ENCODE data around the gene DMRT1.

Gene DMRT1

GRCh38 chr9:922171-922570 is 80.7 kb downstream of the DMRT1 start:
- ATAC-seq, result no peak
- TF ChIP-seq ISL1 (CRISPR knock-in tag; IDR thresholded peaks at IDR 0.05) (no peak), PPARA (CRISPR knock-in tag; IDR thresholded peaks at IDR 0.05; ENCODE audit: borderline replicate concordance) (no peak), TOX (CRISPR knock-in tag; IDR thresholded peaks at IDR 0.05; ENCODE audit: borderline replicate concordance) (no peak), CSDC2 (CRISPR knock-in tag; IDR thresholded peaks at IDR 0.05) (no peak), ZNF565 (CRISPR knock-in tag; conservative IDR thresholded peaks at IDR 0.05; ENCODE audit: low read depth) (no peak), TSHZ2 (CRISPR knock-in tag; IDR thresholded peaks at IDR 0.05) (no peak), RARB (CRISPR knock-in tag; IDR thresholded peaks at IDR 0.05) (no peak)

- no peak for ATAC-seq
- TF ChIP-seq ISL1 (CRISPR knock-in tag; IDR thresholded peaks at IDR 0.05), result no peak
- no peak for TF ChIP-seq POU6F1 (CRISPR knock-in tag; IDR thresholded peaks at IDR 0.05; ENCODE audit: borderline replicate concordance, low read depth)
- TF ChIP-seq OSR1 (CRISPR knock-in tag; IDR thresholded peaks at IDR 0.05), result no peak
- no peak for TF ChIP-seq TCF4 (CRISPR knock-in tag; IDR thresholded peaks at IDR 0.05; ENCODE audit: borderline replicate concordance)
- no peak for TF ChIP-seq ZNF8 (CRISPR knock-in tag; IDR thresholded peaks at IDR 0.05)
- TF ChIP-seq ZNF70 (CRISPR knock-in tag; IDR thresholded peaks at IDR 0.05), result no peak
- no peak for TF ChIP-seq CSDC2 (CRISPR knock-in tag; IDR thresholded peaks at IDR 0.05)
- no peak for TF ChIP-seq ZNF565 (CRISPR knock-in tag; conservative IDR thresholded peaks at IDR 0.05; ENCODE audit: low read depth)
- TF ChIP-seq BACH2 (CRISPR knock-in tag; IDR thresholded peaks at IDR 0.05; ENCODE audit: borderline replicate concordance), result no peak
- TF ChIP-seq GLIS3 (CRISPR knock-in tag; IDR thresholded peaks at IDR 0.05), result no peak
These were observed 81.2 kb downstream of the DMRT1 start for GRCh38 chr9:922731-923130.

- ATAC-seq, result no peak
- TF ChIP-seq RARB (CRISPR knock-in tag; IDR thresholded peaks at IDR 0.05) (no peak), PATZ1 (CRISPR knock-in tag; IDR thresholded peaks at IDR 0.05; ENCODE audit: borderline replicate concordance) (no peak), CSRNP3 (CRISPR knock-in tag; IDR thresholded peaks at IDR 0.05) (no peak), CSDC2 (CRISPR knock-in tag; IDR thresholded peaks at IDR 0.05) (no peak), TOX (CRISPR knock-in tag; IDR thresholded peaks at IDR 0.05; ENCODE audit: borderline replicate concordance) (no peak), PPARA (CRISPR knock-in tag; IDR thresholded peaks at IDR 0.05; ENCODE audit: borderline replicate concordance) (no peak), ESRRG (CRISPR knock-in tag; IDR thresholded peaks at IDR 0.05) (no peak), TSHZ2 (CRISPR knock-in tag; IDR thresholded peaks at IDR 0.05) (no peak), ZNF70 (CRISPR knock-in tag; IDR thresholded peaks at IDR 0.05) (no peak), BACH2 (CRISPR knock-in tag; IDR thresholded peaks at IDR 0.05; ENCODE audit: borderline replicate concordance) (no peak), CREB5 (CRISPR knock-in tag; IDR thresholded peaks at IDR 0.05; ENCODE audit: low read depth) (no peak), SNAI2 (CRISPR knock-in tag; IDR thresholded peaks at IDR 0.05) (no peak), ZNF565 (CRISPR knock-in tag; conservative IDR thresholded peaks at IDR 0.05; ENCODE audit: low read depth) (no peak), GLIS3 (CRISPR knock-in tag; IDR thresholded peaks at IDR 0.05) (no peak), ZC3H10 (CRISPR knock-in tag; IDR thresholded peaks at IDR 0.05) (no peak), ARNTL (CRISPR knock-in tag; IDR thresholded peaks at IDR 0.05; ENCODE audit: borderline replicate concordance, low read depth) (no peak), ZFP30 (CRISPR knock-in tag; IDR thresholded peaks at IDR 0.05) (no peak), ISL1 (CRISPR knock-in tag; IDR thresholded peaks at IDR 0.05) (no peak), TCF4 (CRISPR knock-in tag; IDR thresholded peaks at IDR 0.05; ENCODE audit: borderline replicate concordance) (no peak), ZFP3 (CRISPR knock-in tag; IDR thresholded peaks at IDR 0.05) (no peak)
These were observed 85.5 kb downstream of the DMRT1 start for GRCh38 chr9:926976-927375.
